Ovary (tissue), 9 donors: ENCODE data around the gene PHF14. TPM values are rescaled to one million over a fixed set of nuclear protein-coding genes. Genes with fewer than 3 reads are reported as not detected.

ENCODE experiments used
- DNase-seq, 5 donors: peaks; one replicate each; pipeline ENCODE4 v3.0.0-alpha.2; 2019 to 2020
- H3K27ac ChIP-seq, 2 donors: fragments of 200-600 bp; one replicate each; pipeline versions ENCODE4 v1.5.1 to v1.8.0; 2019 to 2022
- H3K27me3 ChIP-seq: fragments of 200-600 bp; one replicate; pipeline ENCODE4 v1.8.0; 2022
- H3K36me3 ChIP-seq: fragments of 200-600 bp; sonication (generic); one replicate; pipeline ENCODE4 v1.5.1; 2019
- H3K4me1 ChIP-seq: one replicate; pipeline ENCODE4 v1.8.1; 2013; ENCODE audit warnings: mild to moderate bottlenecking, moderate library complexity; ENCODE audit not compliant: insufficient read depth
- H3K4me3 ChIP-seq: fragments of 200-600 bp; sonication (generic); one replicate; pipeline ENCODE4 v1.5.1; 2017
- H3K9me3 ChIP-seq, 2 donors: fragments of 200-600 bp in 1 of 2; sonication (generic) in 1 of 2; one replicate each; pipeline versions ENCODE4 v1.5.1 to v1.8.1; 2013 to 2019; ENCODE audit warnings: mild to moderate bottlenecking in 1 of 2, moderate library complexity in 1 of 2
- CTCF ChIP-seq, 3 donors: fragments of 450-650 bp in 2 of 3; fragments of 200-600 bp in 1 of 3; IDR thresholded peaks; one replicate each; pipeline versions ENCODE4 v1.5.1 to v1.8.0; 2016 to 2022; ENCODE audit warnings: antibody characterized with exemption in 3 of 3, mild to moderate bottlenecking in 1 of 3
- EP300 ChIP-seq: sonication (generic); formaldehyde crosslinking; IDR thresholded peaks from one replicate; pipeline ENCODE4 v1.6.1; 2017; ENCODE audit warnings: antibody characterized with exemption
- POLR2A ChIP-seq: fragments of 450-650 bp; IDR thresholded peaks from one replicate; pipeline ENCODE4 v1.6.1; 2017; ENCODE audit warnings: antibody characterized with exemption, mild to moderate bottlenecking, moderate library complexity
- WGBS, 3 donors: extraction: QIAGEN DNeasy Blood & Tissue Kit in 1 of 3; methylation state at CpG; one replicate each; pipeline versions ENCODE4 v1.1.5 to v1.1.7; 2013 to 2017; 5-methylcytosine and 5-hydroxymethylcytosine counted together
- intact Hi-C, 4 donors: fragments of 100-400 bp; cut with DNase I; formaldehyde crosslinking; loops; one replicate each; pipeline versions ENCODE4 v1.11.0 to v1.15.1; 2022 to 2023
- polyA plus RNA-seq, 2 donors: library from polyadenylated mRNA; stranded (reverse); fragments of 200-250 nt in 1 of 2; fragments of 350-450 nt in 1 of 2; fragmentation: Illumina TruSeq in 1 of 2; extraction: RNeasy Lipid Tissue Mini Kit (QIAGEN cat#74804) in 1 of 2; gene quantifications; one replicate each; pipeline ENCODE4 v1.2.3, GENCODE V29; 2013 to 2014
- total RNA-seq, 7 donors: library from RNA; depleted of rRNA in 2 of 7; stranded (reverse); fragments of >200 nt in 2 of 7; fragmentation: NEBNext Ultra II Directional in 3 of 7; extraction: Animal tissue kit (Norgen Biotek cat#: 25700) in 3 of 7; gene quantifications; one replicate each; pipeline versions ENCODE4 v1.1.0 to v1.2.4, GENCODE V29; 2016 to 2023
- donor health status: DM: no; HTN: no; CAD: no; lungs with moderate emphysema.
- donor health status: DM: no; HTN: no; CAD: no.
- donor health status: Bipolar disorder and iron deficiency.
- donor health status: DM: yes; HTN: yes; CAD: no.
- donor health status: DM: no; HTN: no; CAD: no.
- donor health status: DM: yes; HTN: yes; CAD: no.

Gene PHF14
- total and polyA plus RNA-seq, 9 donors = 20.2 to 41.8 (median 32.0) TPM

DNA sequence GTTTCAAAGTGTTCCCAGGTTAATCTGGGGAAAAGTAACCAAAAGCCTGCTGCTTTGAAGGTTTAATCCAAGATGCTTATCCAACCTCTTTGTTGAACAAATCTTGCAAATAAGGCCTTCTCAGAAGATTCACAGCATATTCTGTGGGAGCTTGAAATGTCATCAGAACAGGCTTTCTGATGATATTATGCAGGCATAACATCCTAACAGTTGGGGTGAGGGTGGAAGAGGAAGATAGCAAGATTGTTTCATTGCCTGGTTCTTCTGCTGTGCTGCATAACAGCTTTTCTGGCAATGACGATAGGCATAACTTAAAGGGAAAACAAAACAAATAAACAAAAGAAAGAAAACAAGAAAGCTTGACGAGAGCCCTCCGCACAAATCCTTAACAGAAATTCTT is 217.4 kb downstream of the PHF14 start:
- Histone ChIP-seq H3K4me1 (peaks cover 10% of the 10 kb centered on the region), H3K9me3 (no peaks in the 10 kb centered on the region), H3K27ac (no peak overlapping the region), H3K36me3 (no peaks in the 10 kb centered on the region), H3K4me3 (no peak overlapping the region), H3K27me3 (no peaks in the 10 kb centered on the region)
- no peak for DNase-seq
- no peak for TF ChIP-seq CTCF (IDR thresholded peaks at IDR 0.05)
- TF ChIP-seq POLR2A = no peak
- no peak for TF ChIP-seq EP300
- 42 to 59% (median 43%) methylated on average over 3 of the region's 3 CpGs for WGBS, 3 donors
- intact Hi-C loops = no loop called here

GRCh38 chr7:11191574-11192220 is 218.0 kb downstream of the PHF14 start:
- DNase-seq = peak in 1 of 5 donors; percentile 28
- TF ChIP-seq POLR2A = no peak
- no peak for TF ChIP-seq EP300
- TF ChIP-seq CTCF (IDR thresholded peaks at IDR 0.05) = no peak
- no peaks in the 10 kb centered on the region for H3K9me3 ChIP-seq
- 36 to 59% (median 44%) methylated on average over 4 of the region's 4 CpGs for WGBS, 3 donors
- no peaks in the 10 kb centered on the region for H3K36me3 ChIP-seq
- H3K27ac ChIP-seq = no peak overlapping the region
- H3K27me3 ChIP-seq = no peaks in the 10 kb centered on the region
- no peak overlapping the region for H3K4me3 ChIP-seq
- H3K4me1 ChIP-seq = peaks cover 14% of the 10 kb centered on the region
- intact Hi-C loops = no loop called here

GRCh38 chr7:11192506-11192905 is 218.8 kb downstream of the PHF14 start:
- no peaks in the 10 kb centered on the region for H3K27me3 ChIP-seq
- H3K4me1 ChIP-seq = peaks cover 15% of the 10 kb centered on the region
- no peak for DNase-seq
- no peak for TF ChIP-seq POLR2A
- TF ChIP-seq CTCF (IDR thresholded peaks at IDR 0.05) = no peak
- no peak for TF ChIP-seq EP300
- no peaks in the 10 kb centered on the region for H3K36me3 ChIP-seq
- peak overlapping the region in 1 of 2 donors; percentile 34 for H3K27ac ChIP-seq
- peak overlapping the region; percentile 22 for H3K4me3 ChIP-seq
- WGBS, 3 donors = 7 to 44% (median 12%) methylated on average over 5 of the region's 5 CpGs
- no peaks in the 10 kb centered on the region for H3K9me3 ChIP-seq
- intact Hi-C loops = no loop called here

DNA sequence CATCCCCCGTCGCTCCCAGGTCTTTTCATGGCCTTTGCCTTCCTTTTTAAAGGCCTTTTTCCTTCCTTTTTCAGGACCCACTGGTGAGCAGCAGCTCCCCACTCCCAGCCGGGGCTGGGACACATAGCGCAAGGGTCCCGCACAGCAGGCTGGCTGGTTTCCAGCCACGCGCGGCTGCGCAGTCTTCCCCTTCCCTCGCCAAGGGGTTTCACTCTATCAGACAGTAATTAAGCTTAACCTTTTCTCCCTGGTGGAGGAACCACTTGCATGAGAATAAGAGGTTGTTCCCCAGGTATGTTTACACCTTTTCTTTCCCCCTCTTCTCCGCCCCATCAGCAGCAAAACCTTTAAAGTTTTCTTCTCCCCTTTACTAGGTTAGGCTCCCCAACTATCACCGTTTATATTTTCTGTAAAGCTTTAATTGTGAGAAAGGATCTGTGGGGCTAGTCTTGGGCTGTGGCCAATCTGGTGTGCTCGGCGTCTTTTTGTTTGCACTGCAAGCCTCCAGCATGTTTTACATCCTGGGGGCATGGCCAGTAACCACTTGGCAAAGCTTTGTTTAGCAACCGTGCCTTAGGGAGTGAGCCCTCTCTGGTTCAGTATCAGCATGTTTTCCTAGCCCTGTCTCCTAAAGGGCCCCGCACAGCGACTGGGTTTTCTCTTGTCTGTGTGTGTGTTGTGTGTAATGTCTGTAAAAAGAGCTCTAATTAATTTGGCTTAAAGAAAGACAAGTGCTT is 219.6 kb downstream of the PHF14 start:
- H3K27ac ChIP-seq = peak overlapping the region; percentile 34 to 44
- no peaks in the 10 kb centered on the region for H3K36me3 ChIP-seq
- H3K4me3 ChIP-seq = peak overlapping the region; percentile 22
- 5 to 13% (median 6%) methylated on average over 17 of the region's 17 CpGs for WGBS, 3 donors
- H3K27me3 ChIP-seq = no peaks in the 10 kb centered on the region
- peak in 4 of 5 donors; percentile 25 to 57 (median 43) for DNase-seq
- intact Hi-C loops = no loop called here
- TF ChIP-seq EP300 (no peak), POLR2A (no peak), CTCF (IDR thresholded peaks at IDR 0.05) (no peak)
- peaks cover 15% of the 10 kb centered on the region for H3K4me1 ChIP-seq
- no peaks in the 10 kb centered on the region for H3K9me3 ChIP-seq
